ENCODE results near the gene TXNDC17. TPM values are rescaled to one million over a fixed set of nuclear protein-coding genes. Genes with fewer than 3 reads are reported as not detected.

Gene TXNDC17
- total and polyA plus RNA-seq, 2 of the 13 experiments (the other 11 are each of a cell fraction or from before 2014, with no cell fraction given): 188 to 266 TPM

GRCh38 chr17:6666077-6666521 lies 25.2 kb downstream of the TXNDC17 start (continued):
- no peak for TF ChIP-seq DZIP1 (CRISPR knock-in tag; IDR thresholded peaks at IDR 0.05)
- TF ChIP-seq ZNF142 (CRISPR knock-in tag; IDR thresholded peaks at IDR 0.05): no peak
- peak; percentile 43; the same call in 1 of the 2 replicates for TF ChIP-seq MAX (IDR thresholded peaks at IDR 0.05)
- TF ChIP-seq ZNF350 (CRISPR knock-in tag; IDR thresholded peaks at IDR 0.05; ENCODE audit: borderline replicate concordance, low read depth): peak; percentile 70; the same call in 1 of the 2 replicates
- TF ChIP-seq YEATS2 (CRISPR knock-in tag; IDR thresholded peaks at IDR 0.05; ENCODE audit: borderline replicate concordance): peak; percentile 44; the same call in 1 of the 2 replicates
- TF ChIP-seq ZNF687 (CRISPR knock-in tag; IDR thresholded peaks at IDR 0.05): peak; percentile 74
- TF ChIP-seq HNF1B (CRISPR knock-in tag; IDR thresholded peaks at IDR 0.05): 0 out of 2 replicates have a peak, but pooled peaks have one; percentile 24
- 0 out of 2 replicates have a peak, but pooled peaks have one; percentile 16 for TF ChIP-seq MED1 (CRISPR knock-in tag; IDR thresholded peaks at IDR 0.05)

Data from HepG2 (cell line).